Measurements from ENCODE around the gene SPINT2.

SPINT2 gene

DNA sequence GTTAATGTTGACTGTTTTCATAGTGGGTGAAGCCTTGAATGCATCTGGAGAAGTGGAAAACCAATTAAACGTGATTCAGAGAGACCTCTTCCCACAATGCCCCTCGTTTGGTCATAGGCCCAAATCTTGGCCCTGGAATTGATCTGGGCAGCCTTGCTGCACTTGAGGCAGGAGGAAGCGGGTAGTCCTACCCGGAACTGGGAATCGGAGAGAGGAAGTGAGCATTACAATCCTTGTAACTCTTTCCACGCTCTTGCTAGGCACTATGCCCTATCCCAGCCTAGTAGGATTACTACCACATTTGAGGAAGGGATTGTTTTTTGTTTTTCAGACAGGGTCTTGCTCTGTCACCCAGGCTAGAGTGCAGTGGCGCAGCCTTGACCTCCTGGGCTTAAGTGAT, 58.9 kb downstream of the SPINT2 start:
- TF ChIP-seq, protein P1, sequence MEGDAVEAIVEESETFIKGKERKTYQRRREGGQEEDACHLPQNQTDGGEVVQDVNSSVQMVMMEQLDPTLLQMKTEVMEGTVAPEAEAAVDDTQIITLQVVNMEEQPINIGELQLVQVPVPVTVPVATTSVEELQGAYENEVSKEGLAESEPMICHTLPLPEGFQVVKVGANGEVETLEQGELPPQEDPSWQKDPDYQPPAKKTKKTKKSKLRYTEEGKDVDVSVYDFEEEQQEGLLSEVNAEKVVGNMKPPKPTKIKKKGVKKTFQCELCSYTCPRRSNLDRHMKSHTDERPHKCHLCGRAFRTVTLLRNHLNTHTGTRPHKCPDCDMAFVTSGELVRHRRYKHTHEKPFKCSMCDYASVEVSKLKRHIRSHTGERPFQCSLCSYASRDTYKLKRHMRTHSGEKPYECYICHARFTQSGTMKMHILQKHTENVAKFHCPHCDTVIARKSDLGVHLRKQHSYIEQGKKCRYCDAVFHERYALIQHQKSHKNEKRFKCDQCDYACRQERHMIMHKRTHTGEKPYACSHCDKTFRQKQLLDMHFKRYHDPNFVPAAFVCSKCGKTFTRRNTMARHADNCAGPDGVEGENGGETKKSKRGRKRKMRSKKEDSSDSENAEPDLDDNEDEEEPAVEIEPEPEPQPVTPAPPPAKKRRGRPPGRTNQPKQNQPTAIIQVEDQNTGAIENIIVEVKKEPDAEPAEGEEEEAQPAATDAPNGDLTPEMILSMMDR (IDR thresholded peaks at IDR 0.05; ENCODE audit: extremely low read depth, insufficient read depth, missing control alignments): no peak
- in situ Hi-C loops (cut with MboI; ENCODE audit: low pct_unique_long_range_greater_than_20kb, low sequenced_read_pairs, unreplicated experiment): loop anchor here (10.0 kb wide), 1 partner anchor 88 kb away; no protein-coding TSS in a partner anchor
- no peak for DNase-seq (ENCODE audit: low spot score)

DNA sequence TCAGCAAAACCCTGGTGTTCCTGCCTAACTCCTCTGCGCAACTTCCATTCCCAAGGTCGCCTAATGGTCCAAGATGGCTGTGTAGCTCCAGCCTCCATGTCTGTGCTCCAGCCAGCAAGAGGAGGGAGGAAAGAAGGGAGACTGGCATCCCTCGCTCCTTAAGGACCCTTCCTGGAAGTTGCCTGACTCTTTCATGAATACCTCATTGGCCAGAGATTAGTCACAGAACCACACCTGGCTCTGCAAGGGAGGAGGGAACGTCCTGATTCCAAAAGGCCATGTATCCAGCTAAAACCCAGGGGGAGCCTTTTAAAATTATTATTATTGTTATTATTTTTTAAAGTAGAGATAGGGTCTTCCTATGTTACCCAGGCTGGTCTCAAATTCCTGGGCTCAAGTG, 60.1 kb downstream of the SPINT2 start:
- TF ChIP-seq, protein P1 (IDR thresholded peaks at IDR 0.05; ENCODE audit: extremely low read depth, insufficient read depth, missing control alignments): no peak
- in situ Hi-C loops (cut with MboI; ENCODE audit: low pct_unique_long_range_greater_than_20kb, low sequenced_read_pairs, unreplicated experiment): loop anchor here (10.0 kb wide), 1 partner anchor 90 kb away; no protein-coding TSS in a partner anchor
- DNase-seq (ENCODE audit: low spot score): no peak

DNA sequence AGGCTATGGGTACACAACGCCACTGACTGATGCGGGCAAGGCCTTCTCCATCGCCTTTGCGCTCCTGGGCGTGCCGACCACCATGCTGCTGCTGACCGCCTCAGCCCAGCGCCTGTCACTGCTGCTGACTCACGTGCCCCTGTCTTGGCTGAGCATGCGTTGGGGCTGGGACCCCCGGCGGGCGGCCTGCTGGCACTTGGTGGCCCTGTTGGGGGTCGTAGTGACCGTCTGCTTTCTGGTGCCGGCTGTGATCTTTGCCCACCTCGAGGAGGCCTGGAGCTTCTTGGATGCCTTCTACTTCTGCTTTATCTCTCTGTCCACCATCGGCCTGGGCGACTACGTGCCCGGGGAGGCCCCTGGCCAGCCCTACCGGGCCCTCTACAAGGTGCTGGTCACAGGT, 62.2 kb downstream of the SPINT2 start:
- TF ChIP-seq, protein P1 (IDR thresholded peaks at IDR 0.05; ENCODE audit: extremely low read depth, insufficient read depth, missing control alignments): no peak
- in situ Hi-C loops (cut with MboI; ENCODE audit: low pct_unique_long_range_greater_than_20kb, low sequenced_read_pairs, unreplicated experiment): loop anchor here (10.0 to 25.0 kb wide), 2 partner anchors 92 to 414 kb away; partner anchors contain the start of genes SIPA1L3 and WDR87
- no peak for DNase-seq (ENCODE audit: low spot score)

DNA sequence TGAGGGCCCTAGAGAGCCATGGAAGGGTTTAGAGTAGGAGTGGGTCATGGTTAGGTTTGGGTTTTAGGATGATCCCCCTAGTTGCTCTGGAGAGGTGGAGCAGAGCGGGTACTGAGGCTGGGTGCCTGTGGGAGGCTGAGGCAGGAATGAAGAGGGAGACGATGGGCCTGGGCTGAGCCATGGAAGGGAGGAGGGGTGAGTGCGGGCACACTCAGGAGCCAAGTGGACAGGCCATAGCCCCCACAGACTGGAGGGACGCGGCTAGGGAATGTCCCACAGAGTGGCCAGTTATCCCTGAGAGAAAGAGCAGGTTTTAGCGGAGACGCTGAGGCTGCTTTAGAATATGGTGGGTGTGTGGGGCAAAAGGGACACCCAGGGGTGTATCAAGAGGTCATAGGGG, 65.3 kb downstream of the SPINT2 start:
- no peak for DNase-seq (ENCODE audit: low spot score)
- in situ Hi-C loops (cut with MboI; ENCODE audit: low pct_unique_long_range_greater_than_20kb, low sequenced_read_pairs, unreplicated experiment): loop anchor here (5.0 to 25.0 kb wide), 3 partner anchors 77 to 417 kb away; partner anchors contain the start of genes SIPA1L3 and WDR87
- TF ChIP-seq, protein P1 (IDR thresholded peaks at IDR 0.05; ENCODE audit: extremely low read depth, insufficient read depth, missing control alignments): no peak

DNA sequence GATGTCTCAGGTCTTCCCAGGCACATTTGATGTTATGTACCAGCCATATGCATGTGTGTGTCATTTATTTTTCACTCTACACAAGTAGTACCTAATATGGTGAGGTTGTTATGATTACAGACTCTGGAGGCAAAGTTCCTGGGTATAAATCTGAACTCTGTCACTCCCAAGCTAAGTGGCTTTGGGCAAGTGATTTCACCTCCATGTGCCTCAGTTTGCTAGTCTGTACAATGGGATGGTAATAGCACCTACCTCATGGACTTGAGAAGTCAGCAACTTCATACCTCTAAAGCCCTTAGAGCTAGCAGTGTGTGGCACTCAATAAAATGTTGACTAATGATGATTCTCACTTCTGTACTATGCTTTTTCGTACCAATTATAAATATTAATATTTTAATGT, 67.4 kb downstream of the SPINT2 start:
- in situ Hi-C loops (cut with MboI; ENCODE audit: low pct_unique_long_range_greater_than_20kb, low sequenced_read_pairs, unreplicated experiment): loop anchor here (5.0 to 25.0 kb wide), 2 partner anchors 79 to 419 kb away; partner anchors contain the start of genes SIPA1L3 and WDR87
- DNase-seq (ENCODE audit: low spot score): no peak
- TF ChIP-seq, protein P1 (IDR thresholded peaks at IDR 0.05; ENCODE audit: extremely low read depth, insufficient read depth, missing control alignments): no peak

DNA sequence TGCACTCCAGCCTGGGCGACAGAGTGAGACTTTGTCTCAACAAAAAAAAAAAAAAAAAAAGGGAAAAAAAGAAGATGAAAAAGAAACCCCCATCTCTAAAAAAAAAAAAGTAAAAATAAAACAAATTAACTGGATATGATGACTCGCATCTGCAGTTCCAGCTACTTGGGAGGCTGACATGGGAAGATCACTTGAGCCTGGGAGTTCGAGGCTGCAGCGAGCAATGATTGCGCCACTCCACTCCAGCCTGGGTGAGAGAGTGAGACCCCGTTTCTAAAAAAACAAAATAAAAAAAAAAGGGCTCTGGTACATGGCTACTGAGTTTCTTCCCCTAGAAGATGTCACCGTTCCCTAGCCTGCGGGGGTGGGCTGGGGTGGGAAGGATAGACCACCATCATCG, 68.9 kb downstream of the SPINT2 start:
- in situ Hi-C loops (cut with MboI; ENCODE audit: low pct_unique_long_range_greater_than_20kb, low sequenced_read_pairs, unreplicated experiment): loop anchor here (5.0 to 25.0 kb wide), 2 partner anchors 81 to 421 kb away; partner anchors contain the start of genes SIPA1L3 and WDR87
- TF ChIP-seq, protein P1 (IDR thresholded peaks at IDR 0.05; ENCODE audit: extremely low read depth, insufficient read depth, missing control alignments): no peak
- DNase-seq (ENCODE audit: low spot score): no peak

Data from GM13977 (cell line).